Stimulated activated CD4-positive, alpha-beta T cell treated with anti-CD3 and anti-CD28 coated beads, Interleukin-15, amount 100 ng/mL, for 24 hours (primary cell): Measurements from ENCODE around the gene ZNF521.

Experiments used
- DNase-seq: peaks from one replicate; pipeline ENCODE4 v3.0.0-alpha.2; 2020

Gene ZNF521

DNA sequence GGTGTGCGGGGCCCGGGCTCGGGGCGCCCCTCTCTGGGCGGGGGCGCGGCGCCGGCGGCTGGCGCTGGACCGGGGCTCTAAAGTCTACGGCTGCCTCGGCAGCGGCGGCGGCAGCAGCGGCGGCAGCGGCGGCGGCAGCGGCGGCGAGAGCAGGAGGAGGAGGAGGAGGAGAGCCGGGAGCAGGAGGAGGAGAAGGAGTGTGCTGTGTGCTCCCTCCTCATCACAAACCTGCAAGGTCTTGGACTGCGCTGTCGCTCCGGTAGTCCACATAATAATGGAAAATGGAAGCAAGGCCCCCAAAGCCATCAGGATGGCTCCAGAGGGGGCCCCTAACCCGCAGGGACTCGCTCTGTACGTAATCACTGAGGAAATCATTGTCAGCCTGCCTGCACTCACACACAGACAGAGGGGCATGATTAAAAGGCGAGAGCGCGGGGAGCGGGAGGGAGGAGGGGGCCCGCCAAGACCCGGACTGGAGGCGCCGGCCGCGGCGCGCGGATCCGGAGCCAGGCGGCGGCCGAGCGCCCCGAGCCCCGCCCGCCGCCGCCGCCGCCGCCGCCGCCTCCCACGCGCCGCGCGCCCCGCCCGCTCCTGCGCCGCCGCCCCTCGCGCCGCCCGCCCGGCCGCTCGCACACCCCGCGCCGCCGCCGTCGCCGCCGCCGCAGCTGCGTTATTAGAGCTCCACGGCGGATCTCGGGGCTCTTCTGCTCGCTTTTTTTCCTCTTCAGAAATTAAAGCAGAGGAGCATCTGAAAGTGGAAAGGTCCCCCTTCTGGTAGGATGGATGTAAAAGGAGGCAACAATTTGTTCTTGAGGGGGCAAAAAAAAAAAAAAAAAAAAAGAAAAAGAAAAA, at the start of gene ZNF521:
ZNF521 (minus strand) TSS at position 390 of the 852 bp plus-strand sequence. CDS start 1,220 bp downstream, outside the sequence.
- peak; percentile 58 for DNase-seq

DNA sequence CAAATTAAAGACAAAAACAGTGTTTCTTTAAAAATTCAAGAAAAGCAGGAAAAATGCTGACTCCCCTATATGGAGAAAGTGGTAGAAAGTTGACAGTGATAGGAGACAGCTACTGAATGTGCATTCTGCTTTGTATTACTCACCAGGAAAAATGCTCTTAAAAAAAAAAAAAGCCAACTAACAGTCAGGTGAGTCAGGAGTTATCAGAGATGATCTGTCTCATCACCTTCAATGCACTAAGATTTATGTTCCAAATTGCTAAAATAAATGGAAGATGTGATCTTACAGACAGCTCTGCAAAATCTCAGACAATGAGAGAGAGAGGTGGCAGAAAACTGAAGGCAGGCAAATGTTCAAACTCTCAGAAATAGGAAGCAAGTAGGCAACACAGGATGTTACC, 47.6 kb upstream of the ZNF521 start:
- DNase-seq, result no peak

DNA sequence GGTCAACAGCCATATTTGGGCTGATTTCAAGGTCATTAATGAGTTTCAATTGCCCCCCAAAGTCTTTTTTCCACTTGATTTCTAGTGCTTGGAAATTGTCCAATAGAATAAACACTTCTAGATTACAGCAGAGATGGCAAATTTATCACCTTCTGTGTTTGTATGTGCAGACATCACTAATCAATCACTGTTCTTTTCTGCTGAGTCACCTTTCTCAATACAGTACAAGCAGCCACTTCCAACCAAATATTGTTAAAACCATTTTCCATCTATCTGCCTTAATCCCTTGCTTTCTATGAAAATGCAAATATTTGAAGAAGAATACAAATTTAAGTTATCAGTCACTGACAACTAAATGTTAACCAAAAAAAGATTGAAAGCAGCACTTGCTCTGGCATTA, 40.2 kb upstream of the ZNF521 start:
- DNase-seq, result no peak

DNA sequence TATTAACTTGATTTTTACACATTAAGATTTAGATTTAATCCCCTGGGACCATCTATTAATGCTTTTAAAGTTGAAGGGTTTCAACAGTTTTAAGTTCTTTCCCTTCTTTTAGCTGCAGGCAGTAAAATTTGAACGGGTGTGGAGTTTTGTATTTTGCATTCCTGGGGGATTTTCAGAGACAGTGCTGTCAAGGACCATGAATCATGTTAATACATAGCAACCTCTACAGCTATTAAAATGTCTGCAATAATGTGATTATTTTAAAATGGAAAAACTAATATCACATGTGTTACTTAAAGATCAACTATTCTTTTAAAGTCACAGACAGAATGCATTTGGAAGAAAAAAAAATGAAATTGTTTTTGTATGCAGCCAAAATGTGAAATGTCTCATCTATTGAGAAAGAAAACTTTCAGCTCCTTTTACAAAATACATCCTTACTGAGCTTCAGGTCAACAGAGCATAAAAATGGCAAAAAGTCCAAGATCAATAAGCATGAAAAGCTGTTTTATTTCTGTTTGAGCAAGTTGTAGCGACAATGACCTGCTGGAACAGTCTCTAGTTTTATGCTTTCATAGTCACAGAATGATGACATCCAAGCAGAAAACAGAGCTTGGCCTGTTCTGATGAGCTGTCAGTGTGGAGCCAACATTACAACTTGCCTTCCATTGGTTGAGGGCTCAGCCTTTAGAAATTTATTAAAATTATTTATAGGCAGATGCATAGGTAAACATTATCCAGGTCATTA, 21.6 kb upstream of the ZNF521 start:
- no peak for DNase-seq

DNA sequence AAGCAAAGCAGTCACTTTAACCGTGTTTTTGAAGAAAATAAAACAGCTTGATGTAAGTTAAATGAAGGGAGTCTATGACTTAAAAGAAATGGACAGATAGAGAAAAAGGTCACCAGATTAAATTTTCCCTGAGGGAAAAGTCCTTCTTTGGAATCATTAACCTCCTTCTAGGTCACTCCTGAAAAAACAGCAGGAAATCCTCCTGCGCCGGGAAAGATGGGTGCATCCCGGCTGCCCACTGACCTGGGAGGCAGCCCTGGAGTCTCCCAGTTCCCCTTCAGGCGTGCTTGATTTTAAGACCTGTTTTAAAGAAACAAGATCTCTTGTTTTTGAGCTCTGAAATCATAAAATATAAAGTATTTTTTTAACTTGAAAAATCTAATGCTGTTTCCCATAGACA, 18.4 kb upstream of the ZNF521 start:
- no peak for DNase-seq

DNA sequence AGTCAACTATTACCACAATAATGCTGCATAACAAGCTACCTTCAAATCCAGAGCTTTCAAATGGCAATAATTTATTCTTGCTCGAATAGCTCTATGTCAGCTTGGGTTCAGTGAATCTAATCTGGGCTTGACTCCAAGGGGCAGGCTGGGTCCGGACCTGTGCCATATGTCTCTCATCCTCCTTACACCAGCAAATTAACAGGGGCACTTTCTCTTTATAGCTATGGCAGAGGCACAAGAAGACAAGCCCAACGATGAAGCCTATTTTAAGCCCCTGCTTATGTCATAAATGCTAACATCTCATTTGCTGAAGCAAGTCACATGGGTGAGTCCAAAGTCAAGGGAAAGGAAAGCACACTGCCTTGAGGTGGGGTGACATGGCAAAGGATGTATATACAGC, 13.3 kb upstream of the ZNF521 start:
- DNase-seq, result no peak

DNA sequence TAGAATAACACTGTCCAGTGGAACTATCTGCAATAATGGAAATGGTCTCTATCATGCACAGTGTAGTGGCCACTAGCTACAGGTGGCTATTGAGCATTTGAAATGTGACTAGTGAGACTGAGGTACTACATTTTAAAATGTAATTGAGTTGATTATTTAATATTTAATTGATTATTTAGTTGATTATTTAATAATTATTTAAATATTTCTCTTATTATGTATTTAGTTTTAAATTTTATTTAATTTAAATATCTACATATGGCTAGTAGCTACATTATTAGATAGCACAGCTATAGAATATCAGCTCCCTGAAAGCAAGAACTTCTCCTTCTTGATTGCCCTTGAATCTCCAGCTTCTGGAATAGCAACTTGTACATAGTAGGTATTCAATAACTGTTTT, 12.8 kb upstream of the ZNF521 start:
- DNase-seq, result no peak

DNA sequence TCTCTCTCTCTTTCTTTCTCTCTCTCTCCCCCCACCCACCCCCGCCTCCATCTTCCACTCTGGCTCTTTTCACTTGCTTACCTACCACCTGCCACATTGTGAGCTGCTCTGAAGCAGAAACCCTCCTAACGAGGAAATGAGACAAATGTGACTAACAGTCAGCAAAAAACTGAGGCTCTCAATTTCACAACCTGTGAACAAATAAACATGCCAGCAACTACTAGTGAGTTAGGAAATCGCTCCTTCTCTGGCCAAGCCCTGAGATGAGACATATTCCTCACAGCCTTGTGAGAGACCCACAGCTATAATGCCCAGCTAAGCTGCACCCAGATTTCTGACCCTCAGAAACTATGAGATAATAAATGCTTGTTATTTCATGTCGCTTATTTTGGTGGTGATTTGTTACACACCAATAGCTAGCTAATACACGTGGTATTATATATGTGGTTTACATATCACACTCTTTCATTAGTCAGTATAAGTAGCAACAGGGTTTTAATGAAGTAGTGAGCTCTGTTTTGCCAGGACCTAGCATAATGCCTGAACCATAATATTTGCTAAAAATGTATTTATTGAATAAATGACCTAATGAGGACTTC, 8.4 kb upstream of the ZNF521 start:
- no peak for DNase-seq

DNA sequence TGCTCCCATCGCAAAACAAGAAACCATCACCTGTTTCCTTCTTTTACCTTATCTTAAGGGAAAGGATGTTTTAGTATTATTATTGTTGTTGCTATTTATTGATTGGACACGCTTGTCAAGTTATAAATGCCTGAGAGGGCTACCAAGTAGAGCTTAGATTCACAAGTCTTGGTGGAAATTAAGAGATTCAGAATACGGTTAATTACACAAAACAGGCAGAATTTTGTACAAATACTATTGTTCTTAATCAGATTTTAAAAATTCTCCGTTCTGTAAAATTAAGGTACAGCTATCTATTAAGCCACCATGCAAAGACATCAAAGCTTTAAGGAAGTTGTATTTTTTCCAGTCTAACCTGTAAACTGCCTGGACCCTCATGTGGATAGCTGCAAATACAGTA, 1.1 kb upstream of the ZNF521 start:
- DNase-seq, result no peak

DNA sequence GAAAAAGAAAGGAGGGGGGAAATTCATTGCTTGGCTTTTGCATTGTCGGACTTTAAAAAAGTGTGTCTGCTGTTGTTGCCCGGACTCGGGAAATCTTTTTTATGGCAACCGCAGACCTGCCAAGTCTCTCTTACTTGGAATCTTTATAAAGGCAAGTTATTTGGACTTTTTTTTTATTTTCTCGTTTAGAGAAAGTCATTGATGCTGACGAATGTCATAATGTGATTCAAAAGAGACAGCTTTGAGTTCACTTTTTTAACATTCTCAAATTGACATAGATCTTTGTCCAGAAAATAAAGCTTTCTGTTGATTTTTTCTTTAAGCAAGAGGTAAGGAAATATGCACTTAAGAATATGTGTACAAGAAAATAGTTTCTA, 651 bp upstream of the ZNF521 start:
- no peak for DNase-seq

DNA sequence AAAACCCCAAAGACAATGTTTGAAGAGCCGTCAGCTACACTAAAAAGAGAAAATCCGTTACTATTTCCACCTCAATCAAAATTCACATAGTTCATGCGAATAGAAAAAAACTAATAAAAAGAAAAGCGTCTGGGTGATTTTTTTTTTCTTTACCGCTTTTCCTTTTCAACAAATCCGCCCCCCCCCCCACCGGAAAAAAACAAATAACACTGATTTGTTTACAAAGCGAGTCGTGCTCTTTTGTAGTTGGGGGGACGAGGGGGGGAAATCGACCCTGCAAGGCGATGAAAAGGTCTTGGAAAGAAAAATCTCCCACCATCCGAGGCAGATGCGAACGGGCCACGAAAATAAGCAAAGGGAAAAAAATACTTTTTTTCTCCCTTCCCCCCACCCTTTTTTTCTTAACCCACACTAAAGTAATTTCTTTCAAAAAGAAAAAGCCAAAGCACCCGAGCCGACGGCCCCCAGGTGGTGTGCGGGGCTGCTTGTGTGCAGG, 638 bp downstream of the ZNF521 start:
- DNase-seq, result no peak

DNA sequence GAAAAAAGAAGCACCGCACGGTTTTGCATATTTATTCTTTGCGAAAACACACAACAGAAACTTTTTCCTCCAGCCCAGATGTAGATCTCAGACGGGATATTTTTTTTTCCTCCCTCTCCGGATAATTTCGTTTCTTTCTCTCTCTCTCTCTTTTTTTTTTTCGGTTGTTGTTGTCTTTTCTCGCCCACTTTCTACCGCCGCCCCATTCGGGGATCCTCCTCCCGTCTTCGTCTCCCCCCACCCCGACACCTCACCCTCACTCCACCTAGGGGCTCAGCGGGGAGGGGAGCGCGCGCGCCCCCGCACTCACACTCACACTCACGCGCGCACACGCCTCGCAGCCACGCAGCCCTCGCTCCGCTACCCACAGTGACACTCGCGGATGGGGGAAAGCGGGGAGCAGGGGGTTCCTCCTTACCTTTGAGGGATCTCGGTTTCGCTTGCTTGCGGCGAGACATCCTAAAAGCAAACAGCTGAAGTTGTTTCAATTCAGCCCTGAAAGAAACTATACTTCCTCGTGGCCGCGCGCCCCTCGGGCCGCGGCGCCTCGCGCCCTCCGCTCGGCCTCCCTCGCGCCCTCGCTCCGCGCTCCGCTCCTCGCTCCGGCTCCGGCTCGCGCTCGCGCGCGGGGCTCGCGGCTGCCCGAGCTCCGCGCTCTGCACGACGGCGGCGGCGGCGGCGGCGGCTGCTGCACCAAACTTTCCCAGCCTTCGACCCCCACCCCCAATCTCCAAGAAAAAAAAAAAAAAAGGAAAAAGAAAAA, 1.3 kb downstream of the ZNF521 start:
- DNase-seq, result peak; percentile 12

DNA sequence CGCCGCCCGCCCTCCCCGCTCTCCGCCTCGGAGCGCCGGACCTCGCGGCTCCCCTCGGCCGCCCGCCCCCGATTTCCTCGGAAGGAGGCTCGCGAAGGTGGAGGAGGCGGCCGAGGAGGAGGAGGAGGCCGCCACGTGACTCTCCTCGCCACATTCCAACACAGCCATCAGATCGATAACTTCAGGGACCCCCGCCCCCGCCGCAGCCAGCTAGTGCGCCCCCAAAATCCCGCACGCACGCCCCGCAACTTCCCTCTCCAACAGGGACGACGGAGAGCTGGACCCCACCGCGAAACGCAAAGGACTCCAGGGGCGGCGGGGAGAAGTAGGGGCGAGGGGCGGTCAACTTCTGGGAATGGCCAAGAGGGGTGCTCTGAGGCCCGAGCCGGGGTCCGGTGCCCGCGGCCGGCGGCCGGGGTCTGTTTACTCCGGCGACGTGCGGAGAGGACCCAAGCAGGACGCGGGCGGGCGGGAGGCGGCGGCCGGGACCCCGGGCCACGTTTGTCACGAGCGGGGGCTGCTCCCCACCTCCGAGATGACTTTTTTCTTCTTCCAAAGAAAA, 2.0 kb downstream of the ZNF521 start:
- DNase-seq, result peak; percentile 3

DNA sequence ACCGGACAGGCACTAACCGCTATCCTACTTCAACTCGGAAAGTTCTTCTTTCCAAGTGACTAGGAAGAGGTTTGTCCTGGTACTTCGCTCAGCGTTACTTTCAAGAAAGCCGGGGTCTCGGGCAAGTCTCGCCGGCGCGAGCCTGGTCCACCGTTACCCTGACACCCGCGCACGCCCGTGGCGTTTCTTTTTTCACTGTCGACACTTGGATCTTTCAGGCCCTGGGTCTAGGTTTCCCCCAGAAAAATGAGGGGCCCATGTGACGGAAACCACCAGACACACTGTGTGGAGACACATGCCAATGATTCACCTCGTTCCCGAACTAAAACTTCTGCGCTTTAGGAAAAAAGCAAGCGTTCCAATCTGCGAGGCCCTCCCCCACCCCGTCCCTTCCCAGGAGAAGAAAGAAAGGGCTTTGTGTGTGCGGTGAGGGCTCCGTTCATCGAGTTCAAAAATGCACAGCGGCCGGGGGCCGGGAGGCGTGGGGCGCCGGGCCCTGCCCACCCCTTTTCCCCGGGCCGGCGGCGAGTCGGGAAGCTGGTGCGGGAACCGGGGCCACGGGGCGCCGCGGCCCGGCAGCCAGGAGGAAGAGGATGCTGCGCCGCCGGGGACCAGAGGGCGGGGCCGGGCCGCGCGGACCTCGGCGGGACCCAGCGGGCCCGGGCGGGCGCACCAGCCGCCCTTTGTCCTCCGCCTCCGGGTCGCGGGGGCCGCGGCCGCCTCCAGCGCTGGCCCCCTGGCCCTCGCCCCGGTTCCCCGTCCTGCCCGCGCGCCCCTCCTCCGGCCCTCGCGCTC, 2.6 kb downstream of the ZNF521 start:
- DNase-seq, result peak; percentile 8

DNA sequence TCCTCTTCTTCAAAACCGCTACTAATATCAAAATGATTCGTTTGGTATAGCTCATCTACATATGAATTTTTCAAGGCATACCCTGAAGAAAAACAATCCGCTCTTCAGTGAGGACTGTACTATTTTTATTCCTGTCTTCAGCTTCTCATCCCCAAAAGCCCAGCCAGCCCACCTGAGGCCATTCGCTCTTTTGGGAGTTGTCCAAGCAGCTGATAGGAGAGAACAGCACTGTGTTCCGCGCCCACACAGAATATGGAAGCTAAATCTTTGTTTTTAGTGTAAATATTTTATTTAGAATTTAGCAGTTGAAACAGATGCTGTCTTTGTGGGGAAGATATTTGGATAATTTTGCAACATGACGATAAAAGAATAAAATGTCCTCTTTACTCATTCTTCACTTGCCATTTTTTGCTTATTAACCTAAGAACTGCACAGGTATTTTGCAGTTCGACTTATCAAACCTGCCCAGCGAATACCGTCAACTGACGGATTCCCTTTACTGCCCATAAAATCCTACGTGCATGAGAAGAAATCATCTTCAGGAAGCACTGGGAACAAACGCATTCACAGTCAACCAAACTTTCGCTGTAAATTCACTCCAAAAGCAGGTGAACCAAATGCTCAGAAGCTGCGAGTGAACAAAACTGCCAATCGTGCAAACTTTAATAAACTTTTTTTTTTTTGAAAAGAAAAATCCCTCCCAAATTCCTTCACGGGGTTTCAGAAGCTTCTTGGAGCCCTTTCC, 3.4 kb downstream of the ZNF521 start:
- DNase-seq, result no peak

DNA sequence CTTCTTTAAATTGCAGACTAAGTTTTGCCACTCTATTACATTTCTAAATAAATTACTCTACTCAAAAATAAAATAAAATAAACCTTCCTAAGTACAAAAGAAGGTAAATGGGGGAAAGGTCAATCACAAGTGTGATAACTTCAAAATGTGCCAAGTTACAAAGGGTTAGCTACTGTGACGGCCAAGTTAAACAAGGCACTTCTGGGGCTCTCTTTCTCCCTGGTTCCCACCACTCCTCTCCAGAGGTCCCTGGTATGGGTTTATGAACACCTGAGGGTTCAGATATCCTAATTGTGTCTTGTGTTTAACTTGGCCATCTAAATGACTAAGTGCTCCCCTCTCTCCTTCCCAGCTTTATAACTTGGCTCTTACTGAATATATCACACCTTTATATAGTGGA, 5.4 kb downstream of the ZNF521 start:
- no peak for DNase-seq

DNA sequence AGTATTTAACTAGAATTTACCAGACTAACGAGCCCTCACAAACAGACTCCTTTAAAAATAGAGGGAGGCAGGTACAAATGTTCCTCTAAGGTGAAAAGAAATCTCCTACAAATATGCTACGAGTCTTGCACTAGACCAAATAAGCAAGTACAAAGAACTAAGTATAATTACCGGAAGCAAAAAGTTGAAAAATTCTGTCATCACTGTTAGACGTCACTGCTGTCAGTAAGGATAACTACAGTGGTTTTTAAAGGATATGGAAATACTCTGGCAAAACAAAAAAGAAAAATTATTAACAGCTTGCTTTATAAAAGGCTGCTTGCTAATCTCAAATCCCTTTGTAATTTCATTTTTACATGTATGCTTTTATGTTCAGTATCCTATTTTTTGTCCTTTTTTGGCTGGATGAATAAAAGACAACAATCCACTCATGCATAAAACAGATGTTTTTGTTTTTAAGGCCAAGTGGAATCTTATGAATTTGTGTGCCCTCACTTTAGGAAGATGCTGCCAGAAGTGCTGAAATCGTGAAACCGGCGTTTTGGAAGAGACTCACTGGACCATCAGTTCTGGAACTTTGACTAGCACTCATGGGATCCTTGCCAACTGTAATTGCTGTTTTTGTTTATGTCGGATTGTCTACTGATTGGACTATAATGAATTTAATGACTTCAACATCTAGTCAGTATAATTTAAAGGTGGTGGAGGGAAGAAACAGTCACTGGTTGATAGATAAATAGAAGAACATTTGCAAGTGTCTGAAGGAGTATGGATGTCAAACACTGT, 6.7 kb downstream of the ZNF521 start:
- DNase-seq, result no peak

DNA sequence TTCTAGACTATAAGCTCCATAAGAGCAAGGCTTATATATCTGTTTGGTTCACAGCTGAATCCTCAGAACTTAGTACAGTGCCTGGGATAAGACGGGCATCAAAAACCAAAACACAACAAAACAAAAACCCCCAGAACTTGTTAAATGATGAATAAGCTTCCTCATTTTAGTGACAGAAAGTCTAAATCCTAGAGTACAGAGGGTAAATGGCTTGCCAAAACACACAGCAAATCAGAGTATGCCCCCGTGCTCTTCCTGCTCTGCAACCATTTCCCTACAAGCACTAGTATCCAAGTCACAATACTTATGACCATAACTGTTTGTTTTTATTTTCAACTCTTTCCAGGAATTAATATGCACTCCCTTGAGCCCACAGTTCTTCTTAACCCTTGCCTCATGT, 10.1 kb downstream of the ZNF521 start:
- no peak for DNase-seq

DNA sequence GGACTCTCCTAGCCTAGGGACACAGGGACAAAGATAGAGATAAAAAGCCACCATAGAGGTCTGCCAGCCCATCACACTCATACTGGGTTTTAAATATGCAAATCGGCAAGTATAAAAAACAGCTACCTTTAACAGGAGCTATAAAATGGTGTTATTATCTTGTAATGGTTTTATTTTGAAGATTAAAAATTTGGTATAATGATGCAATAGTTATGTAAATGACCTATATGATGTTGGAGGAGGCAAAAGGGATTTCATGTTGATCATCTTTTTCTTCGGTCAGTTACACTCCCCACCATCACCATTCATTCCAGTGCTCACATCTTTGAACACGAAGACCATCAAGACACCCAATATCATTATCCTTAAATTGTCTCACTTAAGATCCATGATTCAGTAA, 11.2 kb downstream of the ZNF521 start:
- no peak for DNase-seq

DNA sequence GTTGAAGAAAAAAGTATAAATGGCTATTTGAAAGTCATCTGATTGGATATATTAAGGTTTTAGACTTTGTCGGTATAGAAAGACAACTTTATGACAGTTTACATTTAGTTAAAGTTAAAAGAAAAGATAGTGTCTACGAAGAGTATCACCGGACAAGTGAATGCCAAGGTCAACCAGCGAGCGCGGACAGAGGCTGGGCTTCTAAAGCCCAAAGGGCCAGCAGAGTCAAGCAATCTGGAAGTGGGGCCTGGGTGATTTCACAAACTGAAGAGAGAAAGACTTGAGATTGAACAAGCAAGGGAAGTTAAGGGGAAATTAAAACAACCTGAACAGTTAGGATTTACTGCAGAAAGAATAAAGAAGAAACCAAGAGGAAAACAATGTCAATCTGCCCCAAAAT, 16.3 kb downstream of the ZNF521 start:
- no peak for DNase-seq
